Cardiac muscle cell (in vitro differentiated cells and primary cell): ENCODE measurements around the gene CGN. TPM values are rescaled to one million over a fixed set of nuclear protein-coding genes. Genes with fewer than 3 reads are reported as not detected.

Source experiments
- DNase-seq, 2 donors: peaks; one replicate each; pipeline versions ENCODE4 v3.0.0 to v3.0.0-alpha.2; 2010 to 2017; ENCODE audit warnings: low read depth in 1 of 2, low spot score in 1 of 2
- H3K27ac ChIP-seq: fragments of 200-600 bp; sonication (generic); 2 replicates; pipeline ENCODE4 v1.5.1; 2016
- H3K27me3 ChIP-seq: fragments of 200-600 bp; sonication (generic); 2 replicates; pipeline ENCODE4 v1.6.0; 2016; ENCODE audit warnings: control low read depth
- H3K36me3 ChIP-seq: fragments of 200-600 bp; sonication (generic); 2 replicates; pipeline ENCODE4 v1.5.1; 2016; ENCODE audit warnings: control low read depth
- H3K4me1 ChIP-seq: fragments of 200-600 bp; sonication (generic); 2 replicates; pipeline ENCODE4 v1.8.1; 2017; ENCODE audit warnings: low read depth, mild to moderate bottlenecking, mixed run types
- H3K4me3 ChIP-seq: fragments of 200-600 bp; sonication (generic); 2 replicates; pipeline ENCODE4 v1.5.1; 2016; ENCODE audit warnings: mild to moderate bottlenecking
- H3K9me3 ChIP-seq: fragments of 200-600 bp; sonication (generic); 2 replicates; pipeline ENCODE4 v1.5.1; 2017; ENCODE audit warnings: low read depth, mild to moderate bottlenecking, control low read depth
- polyA plus RNA-seq: library from polyadenylated mRNA; unstranded; fragments of >200 nt; fragmentation: Nextera tagmentation; extraction: Ambion mirVana; gene quantifications from 2 replicates; pipeline ENCODE4 v1.2.1, GENCODE V29; 2016
- total RNA-seq: library from RNA; depleted of rRNA; stranded (reverse); fragments of >200 nt; gene quantifications from 2 replicates; pipeline ENCODE4 v1.2.3, GENCODE V29; 2016
- TF ChIP-seq, protein P1 (sequence below): IDR thresholded peaks from 2 replicates; pipeline ENCODE4 v1.5.1; 2012; ENCODE audit warnings: low read depth, mild to moderate bottlenecking, low read length

CGN gene
- total and polyA plus RNA-seq, 2 experiments from 2014 or later, result 1.2 to 4.3 TPM

DNA sequence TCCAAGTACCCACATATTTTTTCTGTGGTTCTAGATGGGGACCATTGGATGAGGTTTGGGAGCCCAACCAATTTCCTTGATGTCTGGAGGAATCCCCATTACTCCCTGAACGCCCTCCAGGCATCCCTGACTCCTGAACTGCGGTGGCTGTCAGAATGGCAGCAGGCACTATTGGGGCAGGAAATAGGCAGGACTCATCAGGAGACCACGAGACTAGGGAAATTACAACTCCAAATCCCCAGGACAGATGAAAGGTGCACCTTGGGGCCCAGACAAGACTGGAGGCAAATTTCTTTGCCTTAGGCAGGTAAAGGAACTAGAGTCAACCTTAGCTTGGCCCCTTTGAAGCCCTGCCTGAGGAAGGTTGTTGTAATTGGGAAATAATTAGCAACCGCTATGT is 1.1 kb downstream of the CGN start:
- Histone ChIP-seq H3K27ac (no peak overlapping the region), H3K36me3 (no peaks in the 10 kb centered on the region), H3K27me3 (peaks cover 10% of the 10 kb centered on the region), H3K4me3 (peak overlapping the region; percentile 59), H3K9me3 (no peaks in the 10 kb centered on the region), H3K4me1 (peaks cover 13% of the 10 kb centered on the region)
- TF ChIP-seq, protein P1, sequence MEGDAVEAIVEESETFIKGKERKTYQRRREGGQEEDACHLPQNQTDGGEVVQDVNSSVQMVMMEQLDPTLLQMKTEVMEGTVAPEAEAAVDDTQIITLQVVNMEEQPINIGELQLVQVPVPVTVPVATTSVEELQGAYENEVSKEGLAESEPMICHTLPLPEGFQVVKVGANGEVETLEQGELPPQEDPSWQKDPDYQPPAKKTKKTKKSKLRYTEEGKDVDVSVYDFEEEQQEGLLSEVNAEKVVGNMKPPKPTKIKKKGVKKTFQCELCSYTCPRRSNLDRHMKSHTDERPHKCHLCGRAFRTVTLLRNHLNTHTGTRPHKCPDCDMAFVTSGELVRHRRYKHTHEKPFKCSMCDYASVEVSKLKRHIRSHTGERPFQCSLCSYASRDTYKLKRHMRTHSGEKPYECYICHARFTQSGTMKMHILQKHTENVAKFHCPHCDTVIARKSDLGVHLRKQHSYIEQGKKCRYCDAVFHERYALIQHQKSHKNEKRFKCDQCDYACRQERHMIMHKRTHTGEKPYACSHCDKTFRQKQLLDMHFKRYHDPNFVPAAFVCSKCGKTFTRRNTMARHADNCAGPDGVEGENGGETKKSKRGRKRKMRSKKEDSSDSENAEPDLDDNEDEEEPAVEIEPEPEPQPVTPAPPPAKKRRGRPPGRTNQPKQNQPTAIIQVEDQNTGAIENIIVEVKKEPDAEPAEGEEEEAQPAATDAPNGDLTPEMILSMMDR, result no peak
- DNase-seq, result no peak

DNA sequence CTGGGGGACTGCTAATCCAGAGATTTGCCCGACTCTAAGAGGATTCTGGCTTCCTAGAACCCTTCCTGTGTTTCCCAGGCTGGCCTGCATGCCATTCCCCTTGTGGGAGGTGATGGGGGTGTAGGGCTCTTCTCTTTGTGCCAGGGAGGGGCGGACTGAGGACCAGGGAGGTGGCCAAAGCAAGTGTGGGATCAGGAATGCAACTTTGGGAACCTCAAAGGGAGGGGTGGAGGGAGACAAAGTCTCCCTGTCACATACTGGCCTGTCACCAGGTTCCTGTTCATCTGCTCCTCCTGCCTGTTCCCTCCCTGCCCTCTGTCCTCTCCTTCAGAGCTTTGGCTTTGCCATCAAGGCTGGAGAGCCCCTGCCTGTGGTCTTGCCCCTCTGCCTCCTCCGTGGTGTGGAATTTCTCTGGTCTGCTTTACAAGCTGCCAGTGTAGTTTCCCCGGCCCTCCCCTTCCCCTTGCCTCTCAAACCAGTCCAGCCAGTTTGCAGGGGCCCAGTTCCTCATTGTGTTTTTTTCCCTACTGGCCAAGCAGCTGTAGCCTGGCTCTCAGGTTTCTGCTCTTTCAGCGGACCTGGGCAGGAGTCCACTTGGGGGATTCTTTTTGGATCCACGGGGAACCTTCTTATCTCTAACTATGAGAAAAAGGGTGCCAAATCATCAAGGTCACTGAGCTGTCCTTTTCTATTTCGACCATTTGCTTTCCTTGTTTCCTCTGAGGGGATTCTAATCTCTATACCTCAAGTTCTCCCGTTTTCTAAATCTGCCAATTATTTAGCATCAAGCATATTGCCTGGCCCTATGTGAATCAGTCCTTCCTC is 1.8 kb downstream of the CGN start:
- Histone ChIP-seq H3K27ac (no peak overlapping the region), H3K4me1 (peaks cover 13% of the 10 kb centered on the region), H3K4me3 (no peak overlapping the region), H3K36me3 (no peaks in the 10 kb centered on the region), H3K9me3 (no peaks in the 10 kb centered on the region), H3K27me3 (peaks cover 10% of the 10 kb centered on the region)
- TF ChIP-seq, protein P1, result no peak
- no peak for DNase-seq

GRCh38 chr1:151513626-151514121 is 2.5 kb downstream of the CGN start:
- Histone ChIP-seq H3K9me3 (no peaks in the 10 kb centered on the region), H3K4me1 (peaks cover 13% of the 10 kb centered on the region), H3K4me3 (no peak overlapping the region), H3K27ac (no peak overlapping the region), H3K27me3 (peaks cover 10% of the 10 kb centered on the region), H3K36me3 (no peaks in the 10 kb centered on the region)
- TF ChIP-seq, protein P1, result no peak
- no peak for DNase-seq

DNA sequence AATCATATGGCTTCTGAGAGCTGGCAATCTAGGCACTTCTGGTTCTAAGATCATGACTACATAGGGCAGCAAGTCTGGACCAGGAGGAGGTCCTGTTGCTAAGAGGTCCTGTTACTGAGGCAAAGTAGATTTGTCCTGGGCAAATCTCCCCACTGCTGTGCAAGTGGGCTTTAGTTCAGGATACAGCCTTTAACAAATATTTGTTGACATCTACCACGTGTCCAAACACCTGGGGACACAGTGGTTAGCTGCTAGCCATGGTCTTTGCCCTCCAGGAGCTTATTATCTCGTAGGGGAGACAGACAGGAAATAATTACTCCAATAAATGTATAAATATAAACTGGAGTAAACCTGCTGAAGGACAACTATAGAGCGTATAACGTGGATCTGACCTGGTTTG is 3.2 kb downstream of the CGN start:
- Histone ChIP-seq H3K4me3 (no peak overlapping the region), H3K36me3 (no peaks in the 10 kb centered on the region), H3K9me3 (no peaks in the 10 kb centered on the region), H3K4me1 (peaks cover 13% of the 10 kb centered on the region), H3K27ac (no peak overlapping the region), H3K27me3 (peaks cover 10% of the 10 kb centered on the region)
- no peak for DNase-seq
- TF ChIP-seq, protein P1, result no peak

- H3K9me3 ChIP-seq, result no peaks in the 10 kb centered on the region
- no peaks in the 10 kb centered on the region for H3K36me3 ChIP-seq
- H3K4me3 ChIP-seq, result no peak overlapping the region
- peaks cover 10% of the 10 kb centered on the region for H3K27me3 ChIP-seq
- no peak overlapping the region for H3K27ac ChIP-seq
- DNase-seq, result no peak
- TF ChIP-seq, protein P1, result no peak
- peaks cover 9% of the 10 kb centered on the region for H3K4me1 ChIP-seq
These were observed 4.1 kb downstream of the CGN start for GRCh38 chr1:151515265-151515664.
